ENCODE results near the gene NEK11. TPM values are rescaled to one million over a fixed set of nuclear protein-coding genes. Genes with fewer than 3 reads are reported as not detected.
"Not testable (repeated sequence)": the region's sequence is repeated elsewhere in the genome, so short reads cannot be mapped to it uniquely, and the experiment has no call there.

The NEK11 gene
- total RNA-seq, 2 donors from 2014 or later: 0.20 to 6.0 TPM

DNA sequence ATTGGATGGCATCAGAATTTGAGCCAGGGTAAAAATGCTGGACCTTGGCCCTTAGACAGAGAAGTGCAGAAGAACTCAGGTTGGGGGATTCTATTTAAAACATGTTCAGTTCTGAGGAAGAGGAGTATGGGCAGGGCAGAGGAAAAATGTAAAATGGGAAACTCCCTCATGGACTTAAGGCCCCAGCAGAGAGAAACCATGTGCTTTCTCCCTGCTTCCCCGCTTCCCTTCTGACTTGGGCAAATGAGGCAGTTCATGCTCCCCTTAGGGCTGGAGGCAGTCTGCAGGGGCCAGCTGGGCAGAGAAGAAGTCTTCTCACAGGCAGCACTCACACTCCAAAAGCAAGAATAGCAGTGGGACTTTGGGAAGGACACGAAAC, 345.0 kb downstream of the NEK11 start:
- Mint-ChIP-seq H3K27ac (no peak overlapping the region), H3K36me3 (ENCODE audit: low read depth) (peaks cover 33% of the 10 kb centered on the region), H3K9me3 (peaks cover 8% of the 10 kb centered on the region), H3K4me1 (no peaks in the 10 kb centered on the region), H3K4me3 (no peak overlapping the region), H3K27me3 (ENCODE audit: insufficient read depth) (no peaks in the 10 kb centered on the region)
- Histone ChIP-seq H3K9me3 (ENCODE audit: control insufficient read depth, low read length) (peaks cover 14% of the 10 kb centered on the region), H3K27ac (ENCODE audit: low read depth, low read length) (no peak overlapping the region), H3K9ac (ENCODE audit: extremely low read depth, low read length, poor library complexity, severe bottlenecking) (no peak overlapping the region), H3K36me3 (ENCODE audit: control insufficient read depth, insufficient read depth, low read length) (peaks cover 9% of the 10 kb centered on the region), H3K27me3 (ENCODE audit: control insufficient read depth, insufficient read depth, low read length, poor library complexity, severe bottlenecking) (no peaks in the 10 kb centered on the region), H3K4me3 (ENCODE audit: low read length) (no peak overlapping the region), H3K4me1 (ENCODE audit: control insufficient read depth, insufficient read depth, low read length) (no peaks in the 10 kb centered on the region)
- WGBS, 2 experiments (ENCODE audit: insufficient coverage in 1 of 2, insufficient read length in 1 of 2): 89 to 100% methylated on average over 1 to 2 of the region's 2 CpGs
- no peak for DNase-seq
- TF ChIP-seq, protein P1, sequence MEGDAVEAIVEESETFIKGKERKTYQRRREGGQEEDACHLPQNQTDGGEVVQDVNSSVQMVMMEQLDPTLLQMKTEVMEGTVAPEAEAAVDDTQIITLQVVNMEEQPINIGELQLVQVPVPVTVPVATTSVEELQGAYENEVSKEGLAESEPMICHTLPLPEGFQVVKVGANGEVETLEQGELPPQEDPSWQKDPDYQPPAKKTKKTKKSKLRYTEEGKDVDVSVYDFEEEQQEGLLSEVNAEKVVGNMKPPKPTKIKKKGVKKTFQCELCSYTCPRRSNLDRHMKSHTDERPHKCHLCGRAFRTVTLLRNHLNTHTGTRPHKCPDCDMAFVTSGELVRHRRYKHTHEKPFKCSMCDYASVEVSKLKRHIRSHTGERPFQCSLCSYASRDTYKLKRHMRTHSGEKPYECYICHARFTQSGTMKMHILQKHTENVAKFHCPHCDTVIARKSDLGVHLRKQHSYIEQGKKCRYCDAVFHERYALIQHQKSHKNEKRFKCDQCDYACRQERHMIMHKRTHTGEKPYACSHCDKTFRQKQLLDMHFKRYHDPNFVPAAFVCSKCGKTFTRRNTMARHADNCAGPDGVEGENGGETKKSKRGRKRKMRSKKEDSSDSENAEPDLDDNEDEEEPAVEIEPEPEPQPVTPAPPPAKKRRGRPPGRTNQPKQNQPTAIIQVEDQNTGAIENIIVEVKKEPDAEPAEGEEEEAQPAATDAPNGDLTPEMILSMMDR (conservative IDR thresholded peaks at IDR 0.05): no peak

DNA sequence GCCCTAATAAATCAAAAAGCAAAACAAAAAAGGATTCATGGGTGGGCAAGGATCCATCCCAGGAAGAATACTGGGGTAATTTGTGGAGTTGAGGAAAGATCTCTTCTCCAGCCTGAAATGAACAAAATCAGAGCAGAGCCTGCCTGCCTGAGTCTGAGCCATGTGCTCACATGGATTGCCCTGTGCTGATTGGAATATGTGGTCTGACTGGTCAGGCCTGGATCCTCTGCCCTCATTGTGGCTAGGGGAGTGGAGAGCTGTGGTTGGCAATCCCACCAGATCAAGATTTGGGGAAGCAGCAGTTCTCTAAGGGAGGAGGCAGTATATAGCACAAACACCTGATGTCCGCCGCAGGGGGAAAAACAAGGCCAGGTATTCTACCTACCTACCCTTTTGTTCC, 348.1 kb downstream of the NEK11 start:
- Histone ChIP-seq H3K4me1 (ENCODE audit: control insufficient read depth, insufficient read depth, low read length) (no peaks in the 10 kb centered on the region), H3K27ac (ENCODE audit: low read depth, low read length) (no peak overlapping the region), H3K9me3 (ENCODE audit: control insufficient read depth, low read length) (no peaks in the 10 kb centered on the region), H3K4me3 (ENCODE audit: low read length) (no peak overlapping the region), H3K36me3 (ENCODE audit: control insufficient read depth, insufficient read depth, low read length) (peaks cover 9% of the 10 kb centered on the region), H3K9ac (ENCODE audit: extremely low read depth, low read length, poor library complexity, severe bottlenecking) (no peak overlapping the region), H3K27me3 (ENCODE audit: control insufficient read depth, insufficient read depth, low read length, poor library complexity, severe bottlenecking) (no peaks in the 10 kb centered on the region)
- Mint-ChIP-seq H3K4me1 (peaks cover 1% of the 10 kb centered on the region), H3K9me3 (no peaks in the 10 kb centered on the region), H3K27me3 (ENCODE audit: insufficient read depth) (no peaks in the 10 kb centered on the region), H3K27ac (no peak overlapping the region), H3K36me3 (ENCODE audit: low read depth) (peaks cover 28% of the 10 kb centered on the region), H3K4me3 (no peak overlapping the region)
- 96 to 100% methylated on average over 2 of the region's 2 CpGs for WGBS, 2 experiments (ENCODE audit: insufficient coverage in 1 of 2, insufficient read length in 1 of 2)
- TF ChIP-seq, protein P1 (conservative IDR thresholded peaks at IDR 0.05): no peak
- DNase-seq: no peak

DNA sequence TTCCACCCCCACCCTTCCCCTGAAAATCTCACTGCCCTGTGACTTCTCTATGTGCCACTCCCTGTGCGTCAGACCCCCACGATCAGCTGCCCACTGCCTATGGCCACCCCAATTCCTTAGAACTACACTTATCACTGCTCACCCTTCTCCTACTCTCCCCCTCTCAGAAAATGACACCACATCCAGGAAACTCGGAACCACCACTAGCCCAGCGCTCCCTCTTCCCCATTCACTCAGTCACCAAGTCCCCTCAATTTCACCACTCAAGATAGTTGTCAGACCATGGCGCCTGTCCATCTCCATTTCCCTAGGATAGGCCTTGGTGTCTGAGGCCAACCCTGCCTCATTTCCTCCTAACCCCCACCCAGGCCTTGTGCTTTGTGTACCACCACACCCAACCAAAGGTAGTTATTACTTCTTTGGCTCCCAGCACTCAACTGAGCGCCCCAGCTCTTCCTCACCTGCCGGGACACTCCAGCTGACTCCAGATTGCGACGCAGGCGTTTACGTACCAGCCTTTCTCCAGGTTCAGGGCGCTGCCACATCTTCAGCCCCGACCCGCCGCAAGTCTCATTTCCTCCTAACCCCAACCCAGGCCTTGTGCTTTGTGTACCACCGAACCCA, 354.3 kb downstream of the NEK11 start:
- Histone ChIP-seq H3K9ac (ENCODE audit: extremely low read depth, low read length, poor library complexity, severe bottlenecking) (peak overlapping the region; percentile 50), H3K4me3 (ENCODE audit: low read length) (peak overlapping the region; percentile 94), H3K36me3 (ENCODE audit: control insufficient read depth, insufficient read depth, low read length) (peaks cover 11% of the 10 kb centered on the region)
- not testable (repeated sequence) for H3K9me3 Mint-ChIP-seq; H3K9me3 ChIP-seq (ENCODE audit: control insufficient read depth, low read length); H3K27ac ChIP-seq (ENCODE audit: low read depth, low read length); DNase-seq; H3K27me3 Mint-ChIP-seq (ENCODE audit: insufficient read depth); H3K27me3 ChIP-seq (ENCODE audit: control insufficient read depth, insufficient read depth, low read length, poor library complexity, severe bottlenecking); H3K4me1 ChIP-seq (ENCODE audit: control insufficient read depth, insufficient read depth, low read length)
- H3K36me3 Mint-ChIP-seq (ENCODE audit: low read depth): peaks cover 23% of the 10 kb centered on the region
- H3K4me1 Mint-ChIP-seq: peaks cover 27% of the 10 kb centered on the region
- 28% methylated on average over 13 to 16 of the region's 16 CpGs for WGBS, 2 experiments (ENCODE audit: insufficient coverage in 1 of 2, insufficient read length in 1 of 2)
- H3K4me3 Mint-ChIP-seq: peak overlapping the region; percentile 91
- peak overlapping the region; percentile 96 for H3K27ac Mint-ChIP-seq
